BLaER1 (cell line): ENCODE data around the gene CELF5.
"Not testable (repeated sequence)": the region's sequence is repeated elsewhere in the genome, so short reads cannot be mapped to it uniquely, and the experiment has no call there.

ENCODE experiments used
- H3K27ac ChIP-seq: shearing (Covaris generic); formaldehyde crosslinking; 2 replicates; pipeline ENCODE4 v1.8.1; 2022
- H3K27me3 ChIP-seq: shearing (Covaris generic); formaldehyde crosslinking; 2 replicates; pipeline ENCODE4 v1.8.1; 2022
- H3K36me3 ChIP-seq: shearing (Covaris generic); formaldehyde crosslinking; 2 replicates; pipeline ENCODE4 v1.8.1; 2022
- H3K4me1 ChIP-seq: shearing (Covaris generic); formaldehyde crosslinking; 2 replicates; pipeline ENCODE4 v1.8.1; 2022
- H3K4me2 ChIP-seq: shearing (Covaris generic); formaldehyde crosslinking; 2 replicates; pipeline ENCODE4 v1.8.1; 2022
- H3K4me3 ChIP-seq: shearing (Covaris generic); formaldehyde crosslinking; 2 replicates; pipeline ENCODE4 v1.8.1; 2022
- H3K9ac ChIP-seq: shearing (Covaris generic); formaldehyde crosslinking; 2 replicates; pipeline ENCODE4 v1.8.1; 2022
- H3K9me3 ChIP-seq: shearing (Covaris generic); formaldehyde crosslinking; 2 replicates; pipeline ENCODE4 v1.8.1; 2022
- H4K20me1 ChIP-seq: shearing (Covaris generic); formaldehyde crosslinking; 2 replicates; pipeline ENCODE4 v1.8.1; 2022
- Cebpa-rat ChIP-seq: shearing (Covaris generic); IDR thresholded peaks from 2 replicates; pipeline ENCODE4 v1.8.1; 2022

The CELF5 gene

DNA sequence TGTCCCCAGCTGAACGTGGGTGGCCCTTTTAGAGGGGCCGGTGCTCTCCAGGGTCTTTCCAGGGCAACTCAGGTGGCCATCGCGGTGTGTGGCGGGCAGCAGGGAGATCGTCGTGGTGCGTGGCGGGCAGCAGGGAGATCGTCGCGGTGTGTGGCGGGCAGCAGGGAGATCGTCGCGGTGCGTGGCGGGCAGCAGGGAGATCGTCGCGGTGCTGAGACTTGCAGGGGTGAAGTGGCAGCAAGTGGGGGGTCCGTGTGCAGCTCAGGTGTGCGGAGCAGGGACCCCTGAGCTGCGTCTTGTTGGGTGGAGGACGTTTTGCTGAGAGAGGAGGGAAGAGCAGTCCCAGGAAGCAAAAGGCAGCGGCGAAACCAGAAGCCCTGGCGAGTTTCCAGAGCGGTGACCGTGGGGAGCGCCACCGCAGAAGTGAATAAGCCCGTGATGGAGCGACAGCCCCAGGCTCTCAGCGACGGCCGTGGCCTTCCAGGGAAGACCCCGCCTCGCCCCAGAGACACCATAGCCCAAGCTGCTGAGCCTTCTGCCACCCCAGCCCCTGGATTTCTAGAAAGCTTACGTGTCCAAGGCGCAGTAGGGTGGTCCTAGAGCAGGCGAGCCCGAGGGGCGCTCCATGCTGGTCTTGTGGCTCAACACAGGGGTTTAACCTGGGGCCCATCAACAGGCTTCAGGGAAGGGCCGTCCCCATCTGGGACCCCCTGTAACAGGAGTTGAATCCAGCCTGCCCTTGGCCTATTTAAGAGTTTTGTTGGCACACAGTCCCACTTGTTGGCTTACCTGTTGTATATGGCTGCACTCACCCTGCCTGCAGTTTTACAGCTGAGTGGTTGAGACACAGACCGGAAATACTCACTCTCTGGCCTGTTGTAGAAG is 33.3 kb upstream of the CELF5 start:
- Histone ChIP-seq H3K9ac (no peak overlapping the region; the same call in 1 of the 2 replicates), H3K27ac (peak overlapping the region; percentile 96), H3K27me3 (no peaks in the 10 kb centered on the region), H3K36me3 (peaks cover 74% of the 10 kb centered on the region), H3K9me3 (no peaks in the 10 kb centered on the region), H3K4me1 (peaks cover 80% of the 10 kb centered on the region), H3K4me3 (no peak overlapping the region), H4K20me1 (peaks cover 99% of the 10 kb centered on the region), H3K4me2 (peak overlapping the region; percentile 99)
- TF ChIP-seq Cebpa-rat: no peak

- H3K27ac ChIP-seq: peak overlapping the region; percentile 96
- not testable (repeated sequence) for H3K27me3 ChIP-seq, H3K9me3 ChIP-seq, H3K9ac ChIP-seq, H3K4me3 ChIP-seq
- H4K20me1 ChIP-seq: peaks cover 98% of the 10 kb centered on the region
- peak overlapping the region; percentile 99 for H3K4me2 ChIP-seq
- H3K36me3 ChIP-seq: peaks cover 80% of the 10 kb centered on the region
- H3K4me1 ChIP-seq: peaks cover 77% of the 10 kb centered on the region
Measured at GRCh38 chr19:3191806-3192104, 32.7 kb upstream of the CELF5 start.

- Histone ChIP-seq H3K27me3 (no peaks in the 10 kb centered on the region), H3K27ac (peak overlapping the region; percentile 18; the same call in 1 of the 2 replicates), H3K36me3 (peaks cover 84% of the 10 kb centered on the region), H3K9ac (no peak overlapping the region), H3K9me3 (no peaks in the 10 kb centered on the region), H3K4me2 (peak overlapping the region; percentile 7; the same call in 1 of the 2 replicates), H3K4me3 (no peak overlapping the region), H4K20me1 (peaks cover 98% of the 10 kb centered on the region), H3K4me1 (peaks cover 73% of the 10 kb centered on the region)
- TF ChIP-seq Cebpa-rat: no peak
Measured at GRCh38 chr19:3192228-3192635, 32.2 kb upstream of the CELF5 start.

- no peak for TF ChIP-seq Cebpa-rat
- no peaks in the 10 kb centered on the region for H3K9me3 ChIP-seq
- H3K4me1 ChIP-seq: peaks cover 68% of the 10 kb centered on the region
- no peak overlapping the region for H3K4me3 ChIP-seq
- peaks cover 96% of the 10 kb centered on the region for H4K20me1 ChIP-seq
- peak overlapping the region; percentile 7; the same call in 1 of the 2 replicates for H3K4me2 ChIP-seq
- peaks cover 84% of the 10 kb centered on the region for H3K36me3 ChIP-seq
- no peak overlapping the region for H3K9ac ChIP-seq
- H3K27me3 ChIP-seq: no peaks in the 10 kb centered on the region
- H3K27ac ChIP-seq: peak overlapping the region; percentile 18; the same call in 1 of the 2 replicates
Measured at GRCh38 chr19:3192684-3193083, 31.8 kb upstream of the CELF5 start.

DNA sequence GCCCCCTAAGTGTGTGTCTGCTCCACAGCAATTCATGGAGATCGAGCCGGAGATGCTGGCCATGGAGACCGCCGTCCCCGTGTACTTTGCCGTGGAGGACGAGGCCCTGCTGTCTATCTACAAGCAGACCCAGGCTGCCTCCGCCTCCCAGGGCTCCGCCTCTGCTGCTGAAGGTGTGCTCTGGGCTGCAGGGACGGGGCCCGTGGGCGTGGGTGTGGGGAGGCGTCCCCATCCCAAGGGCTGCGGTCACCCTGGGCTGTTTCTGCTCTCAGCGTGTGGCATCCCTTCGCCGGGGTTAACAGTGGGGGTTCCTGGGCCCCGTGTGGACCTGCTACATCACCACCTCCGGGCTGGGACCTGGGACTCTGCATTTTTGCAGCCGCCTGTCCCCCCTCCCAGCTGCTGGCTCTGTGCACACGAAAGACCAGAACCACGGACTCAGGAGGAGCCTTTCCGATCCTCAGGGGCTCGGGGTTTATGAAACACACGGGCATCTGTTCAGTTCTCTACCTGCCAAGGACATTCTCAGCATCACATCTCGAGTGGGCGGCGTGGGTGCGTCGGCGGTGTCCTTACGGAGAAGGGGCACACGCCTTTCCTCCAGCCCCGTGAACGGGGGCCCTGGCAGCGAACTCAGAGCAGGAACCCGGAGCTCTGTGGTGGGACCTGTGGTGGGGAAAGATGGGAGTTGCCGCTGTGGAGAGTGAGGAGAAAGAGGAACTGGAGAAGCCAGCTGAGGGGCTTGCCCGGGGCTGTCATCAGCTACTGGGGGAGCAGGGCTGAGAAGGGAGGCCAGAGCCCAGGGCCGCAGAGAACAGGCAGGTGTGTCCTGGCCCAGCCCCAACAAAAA is 31.0 kb upstream of the CELF5 start:
- H3K9ac ChIP-seq: 0 out of 2 replicates have a peak overlapping the region, but pooled peaks have one; percentile 24
- no peak for TF ChIP-seq Cebpa-rat
- H3K9me3 ChIP-seq: no peaks in the 10 kb centered on the region
- peaks cover 87% of the 10 kb centered on the region for H3K36me3 ChIP-seq
- H4K20me1 ChIP-seq: peaks cover 94% of the 10 kb centered on the region
- no peak overlapping the region for H3K4me3 ChIP-seq
- H3K4me2 ChIP-seq: peak overlapping the region; percentile 59
- peaks cover 60% of the 10 kb centered on the region for H3K4me1 ChIP-seq
- H3K27ac ChIP-seq: peak overlapping the region; percentile 63
- H3K27me3 ChIP-seq: no peaks in the 10 kb centered on the region

- Histone ChIP-seq H3K9ac (no peak overlapping the region), H3K9me3 (no peaks in the 10 kb centered on the region), H3K27ac (peak overlapping the region; percentile 63), H3K36me3 (peaks cover 90% of the 10 kb centered on the region), H3K4me1 (peaks cover 51% of the 10 kb centered on the region), H3K4me3 (no peak overlapping the region), H3K27me3 (no peaks in the 10 kb centered on the region), H3K4me2 (peak overlapping the region; percentile 59; the same call in 1 of the 2 replicates), H4K20me1 (peaks cover 94% of the 10 kb centered on the region)
- no peak for TF ChIP-seq Cebpa-rat
Measured at GRCh38 chr19:3194106-3195087, 30.1 kb upstream of the CELF5 start.

DNA sequence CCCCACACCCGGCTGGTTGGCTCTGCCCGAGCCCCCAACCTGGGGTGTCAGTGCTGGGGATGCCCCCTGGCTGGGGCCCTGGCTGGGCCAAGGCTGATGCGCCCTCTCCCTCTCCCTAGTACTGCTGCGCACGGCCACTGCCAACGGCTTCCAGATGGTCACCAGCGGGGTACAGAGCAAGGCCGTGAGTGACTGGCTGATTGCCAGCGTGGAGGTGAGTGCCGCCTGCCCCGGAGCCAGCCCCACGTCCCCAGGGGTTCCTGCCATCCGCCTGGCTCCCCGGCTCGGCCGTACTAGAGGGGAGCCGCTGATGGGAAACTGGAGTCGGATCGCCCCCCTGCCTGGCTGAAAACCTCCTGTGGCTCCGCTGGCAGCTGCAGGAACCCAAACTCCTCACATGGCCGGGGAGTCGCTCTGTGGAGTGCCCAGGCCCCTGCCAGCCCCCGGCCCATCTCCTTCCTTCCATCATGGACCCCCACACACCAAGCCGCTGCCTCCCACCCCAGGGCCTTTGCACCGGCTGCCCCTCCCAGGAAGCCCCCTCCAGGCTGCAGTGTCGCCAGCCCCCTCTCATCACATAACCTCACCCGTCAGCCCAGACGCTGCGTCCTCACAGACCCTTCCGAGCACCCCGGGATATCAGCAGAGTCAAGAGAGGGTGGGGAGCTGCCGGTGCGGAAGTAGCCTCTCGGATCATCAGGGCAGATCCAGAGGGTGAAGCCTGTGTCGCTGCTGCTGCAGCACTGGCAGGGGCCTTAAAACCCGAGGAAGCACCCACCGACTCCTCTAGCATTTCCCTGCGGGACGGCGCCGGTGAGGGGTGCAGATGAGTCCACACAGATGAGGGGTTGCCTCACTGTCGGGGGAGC is 28.2 kb upstream of the CELF5 start:
- H3K9ac ChIP-seq: no peak overlapping the region
- H4K20me1 ChIP-seq: peaks cover 75% of the 10 kb centered on the region
- no peaks in the 10 kb centered on the region for H3K27me3 ChIP-seq
- H3K4me1 ChIP-seq: peaks cover 32% of the 10 kb centered on the region
- no peak overlapping the region for H3K27ac ChIP-seq
- H3K4me3 ChIP-seq: no peak overlapping the region
- no peaks in the 10 kb centered on the region for H3K9me3 ChIP-seq
- no peak for TF ChIP-seq Cebpa-rat
- H3K36me3 ChIP-seq: peaks cover 88% of the 10 kb centered on the region
- H3K4me2 ChIP-seq: no peak overlapping the region

- TF ChIP-seq Cebpa-rat: no peak
- Histone ChIP-seq H3K27me3 (no peaks in the 10 kb centered on the region), H3K36me3 (peaks cover 88% of the 10 kb centered on the region), H3K4me2 (no peak overlapping the region), H4K20me1 (peaks cover 70% of the 10 kb centered on the region), H3K9ac (no peak overlapping the region), H3K9me3 (no peaks in the 10 kb centered on the region), H3K4me1 (peaks cover 26% of the 10 kb centered on the region), H3K27ac (no peak overlapping the region), H3K4me3 (no peak overlapping the region)
Measured at GRCh38 chr19:3196933-3197205, 27.6 kb upstream of the CELF5 start.
